SK-N-SH treated with all-trans-retinoic acid at 6 μM for 48 hours (cell line): Measurements from ENCODE around the gene HNF4A.

Source experiments
- ATAC-seq: fragments of 200-7000 bp; cut with Tn5 transposase; 3 replicates; pipeline ENCODE4 v1.9.1; 2020; ENCODE audit warnings: mild to moderate bottlenecking, moderate library complexity
- ARNTL ChIP-seq: fragments of 450-650 bp; formaldehyde crosslinking; IDR thresholded peaks from 2 replicates; pipeline ENCODE4 v1.5.0; 2020; ENCODE audit warnings: low read depth, mild to moderate bottlenecking, moderate library complexity, borderline replicate concordance
- BACH2 ChIP-seq: fragments of 250-450 bp; sonication (Bioruptor Pico); IDR thresholded peaks from 2 replicates; pipeline ENCODE4 v1.9.0; 2021; ENCODE audit warnings: mild to moderate bottlenecking, borderline replicate concordance
- CSDC2 ChIP-seq: fragments of 250-450 bp; sonication (Bioruptor Pico); IDR thresholded peaks from 2 replicates; pipeline ENCODE4 v1.5.0; 2020; ENCODE audit warnings: mild to moderate bottlenecking, moderate library complexity
- ISL1 ChIP-seq: fragments of 250-450 bp; sonication (Bioruptor Pico); IDR thresholded peaks from 2 replicates; pipeline ENCODE4 v2.1.2; 2022; ENCODE audit warnings: mild to moderate bottlenecking, moderate library complexity
- OSR1 ChIP-seq: fragments of 250-450 bp; sonication (Bioruptor Pico); IDR thresholded peaks from 2 replicates; pipeline ENCODE4 v1.8.0; 2022; ENCODE audit warnings: moderate library complexity, mild to moderate bottlenecking, inconsistent platforms
- POU6F1 ChIP-seq: fragments of 250-450 bp; sonication (Bioruptor Pico); IDR thresholded peaks from 2 replicates; pipeline ENCODE4 v1.8.0; 2021; ENCODE audit warnings: low read depth, mild to moderate bottlenecking, moderate library complexity, borderline replicate concordance
- PPARA ChIP-seq: fragments of 250-450 bp; sonication (Bioruptor Pico); IDR thresholded peaks from 2 replicates; pipeline ENCODE4 v1.5.0; 2020; ENCODE audit warnings: mild to moderate bottlenecking, borderline replicate concordance
- RARB ChIP-seq: fragments of 250-450 bp; sonication (Bioruptor Pico); IDR thresholded peaks from 2 replicates; pipeline ENCODE4 v1.8.0; 2021; ENCODE audit warnings: mild to moderate bottlenecking, moderate library complexity
- SNAI2 ChIP-seq: fragments of 250-450 bp; sonication (Bioruptor Pico); IDR thresholded peaks from 2 replicates; pipeline ENCODE4 v1.5.0; 2020; ENCODE audit warnings: mild to moderate bottlenecking, moderate library complexity
- TCF4 ChIP-seq: fragments of 250-450 bp; sonication (Bioruptor Pico); IDR thresholded peaks from 2 replicates; pipeline ENCODE4 v1.8.0; 2021; ENCODE audit warnings: mild to moderate bottlenecking, moderate library complexity, borderline replicate concordance
- TOX ChIP-seq: fragments of 250-450 bp; sonication (Bioruptor Pico); IDR thresholded peaks from 2 replicates; pipeline ENCODE4 v1.8.0; 2021; ENCODE audit warnings: mild to moderate bottlenecking, moderate library complexity, borderline replicate concordance
- TSHZ2 ChIP-seq: fragments of 250-450 bp; sonication (Bioruptor Pico); IDR thresholded peaks from 2 replicates; pipeline ENCODE4 v1.5.0; 2020; ENCODE audit warnings: mild to moderate bottlenecking, moderate library complexity
- ZC3H10 ChIP-seq: fragments of 250-450 bp; sonication (Bioruptor Pico); IDR thresholded peaks from 2 replicates; pipeline ENCODE4 v1.5.1; 2021; ENCODE audit warnings: mild to moderate bottlenecking, moderate library complexity
- ZFP3 ChIP-seq: fragments of 250-450 bp; sonication (Bioruptor Pico); IDR thresholded peaks from 2 replicates; pipeline ENCODE4 v1.5.0; 2020; ENCODE audit warnings: mild to moderate bottlenecking, moderate library complexity
- ZFP30 ChIP-seq: fragments of 450-650 bp; formaldehyde crosslinking; IDR thresholded peaks from 2 replicates; pipeline ENCODE4 v1.5.0; 2022; ENCODE audit warnings: mild to moderate bottlenecking, moderate library complexity
- ZNF565 ChIP-seq: fragments of 450-650 bp; formaldehyde crosslinking; conservative IDR thresholded peaks from 2 replicates; pipeline ENCODE4 v1.5.0; 2020; ENCODE audit warnings: low read depth, mild to moderate bottlenecking, moderate library complexity
- ZNF70 ChIP-seq: fragments of 450-650 bp; formaldehyde crosslinking; IDR thresholded peaks from 2 replicates; pipeline ENCODE4 v1.5.0; 2020; ENCODE audit warnings: mild to moderate bottlenecking, moderate library complexity
- ZNF8 ChIP-seq: fragments of 450-650 bp; formaldehyde crosslinking; IDR thresholded peaks from 2 replicates; pipeline ENCODE4 v1.5.0; 2020; ENCODE audit warnings: mild to moderate bottlenecking, moderate library complexity
- TF ChIP-seq, protein P1 (sequence below): fragments of 250-450 bp; sonication (Bioruptor Pico); IDR thresholded peaks from 2 replicates; pipeline ENCODE4 v1.5.1; 2021; ENCODE audit warnings: mild to moderate bottlenecking, moderate library complexity
- TF ChIP-seq, protein P2 (sequence below): fragments of 250-450 bp; sonication (Bioruptor Pico); IDR thresholded peaks from 2 replicates; pipeline ENCODE4 v1.5.1; 2020; ENCODE audit warnings: low read depth, mild to moderate bottlenecking, moderate library complexity

The HNF4A gene

GRCh38 chr20:44457016-44457415 lies 101.5 kb downstream of the HNF4A start:
- TF ChIP-seq TSHZ2, result no peak
- TF ChIP-seq ZFP30 (CRISPR knock-in tag), result no peak
- TF ChIP-seq RARB (CRISPR knock-in tag), result no peak
- no peak for TF ChIP-seq BACH2 (CRISPR knock-in tag)
- TF ChIP-seq, protein P1, sequence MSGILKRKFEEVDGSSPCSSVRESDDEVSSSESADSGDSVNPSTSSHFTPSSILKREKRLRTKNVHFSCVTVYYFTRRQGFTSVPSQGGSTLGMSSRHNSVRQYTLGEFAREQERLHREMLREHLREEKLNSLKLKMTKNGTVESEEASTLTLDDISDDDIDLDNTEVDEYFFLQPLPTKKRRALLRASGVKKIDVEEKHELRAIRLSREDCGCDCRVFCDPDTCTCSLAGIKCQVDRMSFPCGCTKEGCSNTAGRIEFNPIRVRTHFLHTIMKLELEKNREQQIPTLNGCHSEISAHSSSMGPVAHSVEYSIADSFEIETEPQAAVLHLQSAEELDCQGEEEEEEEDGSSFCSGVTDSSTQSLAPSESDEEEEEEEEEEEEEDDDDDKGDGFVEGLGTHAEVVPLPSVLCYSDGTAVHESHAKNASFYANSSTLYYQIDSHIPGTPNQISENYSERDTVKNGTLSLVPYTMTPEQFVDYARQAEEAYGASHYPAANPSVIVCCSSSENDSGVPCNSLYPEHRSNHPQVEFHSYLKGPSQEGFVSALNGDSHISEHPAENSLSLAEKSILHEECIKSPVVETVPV (CRISPR knock-in tag), result no peak
- TF ChIP-seq ZNF565 (CRISPR knock-in tag), result no peak
- no peak for ATAC-seq

DNA sequence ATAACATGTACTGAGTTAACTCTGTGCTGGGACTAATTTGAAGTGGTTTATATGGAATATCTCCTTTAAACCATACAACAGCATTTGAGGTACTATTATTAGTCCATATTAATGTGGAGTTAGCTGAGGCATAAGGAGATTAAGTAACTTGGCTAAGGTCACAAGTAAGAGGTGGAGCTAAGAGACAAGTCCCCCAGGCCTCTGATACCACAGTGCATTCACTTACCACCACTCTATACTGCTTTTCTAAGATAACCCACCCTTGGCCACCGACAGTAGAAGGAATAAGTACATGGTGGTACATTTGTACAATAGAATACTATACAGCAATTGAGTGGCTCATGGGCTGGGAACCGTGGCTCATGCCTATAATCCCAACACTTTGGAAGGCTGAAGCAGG lies 103.8 kb downstream of the HNF4A start:
- TF ChIP-seq CSDC2 (CRISPR knock-in tag) (no peak), ZNF70 (no peak), RARB (CRISPR knock-in tag) (no peak), ZFP30 (CRISPR knock-in tag) (no peak), ARNTL (CRISPR knock-in tag) (no peak), ZFP3 (CRISPR knock-in tag) (no peak), ISL1 (no peak), ZNF8 (CRISPR knock-in tag) (no peak), TOX (CRISPR knock-in tag) (no peak), PPARA (no peak), TSHZ2 (no peak)
- TF ChIP-seq, protein P1 (CRISPR knock-in tag), result no peak
- TF ChIP-seq, protein P2, sequence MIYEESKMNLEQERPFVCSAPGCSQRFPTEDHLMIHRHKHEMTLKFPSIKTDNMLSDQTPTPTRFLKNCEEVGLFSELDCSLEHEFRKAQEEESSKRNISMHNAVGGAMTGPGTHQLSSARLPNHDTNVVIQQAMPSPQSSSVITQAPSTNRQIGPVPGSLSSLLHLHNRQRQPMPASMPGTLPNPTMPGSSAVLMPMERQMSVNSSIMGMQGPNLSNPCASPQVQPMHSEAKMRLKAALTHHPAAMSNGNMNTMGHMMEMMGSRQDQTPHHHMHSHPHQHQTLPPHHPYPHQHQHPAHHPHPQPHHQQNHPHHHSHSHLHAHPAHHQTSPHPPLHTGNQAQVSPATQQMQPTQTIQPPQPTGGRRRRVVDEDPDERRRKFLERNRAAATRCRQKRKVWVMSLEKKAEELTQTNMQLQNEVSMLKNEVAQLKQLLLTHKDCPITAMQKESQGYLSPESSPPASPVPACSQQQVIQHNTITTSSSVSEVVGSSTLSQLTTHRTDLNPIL, result no peak
- ATAC-seq, result no peak

GRCh38 chr20:44460795-44461141 lies 105.3 kb downstream of the HNF4A start:
- ATAC-seq, result peak; percentile 86
- TF ChIP-seq CSDC2 (CRISPR knock-in tag) (no peak), ZNF8 (CRISPR knock-in tag) (no peak), ZC3H10 (CRISPR knock-in tag) (no peak), ZNF565 (CRISPR knock-in tag) (no peak), BACH2 (CRISPR knock-in tag) (no peak), SNAI2 (CRISPR knock-in tag) (no peak), ISL1 (no peak), TCF4 (no peak), TOX (CRISPR knock-in tag) (no peak), PPARA (no peak), TSHZ2 (no peak), ZFP3 (CRISPR knock-in tag) (no peak), ZNF70 (no peak), OSR1 (no peak), POU6F1 (no peak)
